ENCODE results near the gene SMARCC1.

DNA sequence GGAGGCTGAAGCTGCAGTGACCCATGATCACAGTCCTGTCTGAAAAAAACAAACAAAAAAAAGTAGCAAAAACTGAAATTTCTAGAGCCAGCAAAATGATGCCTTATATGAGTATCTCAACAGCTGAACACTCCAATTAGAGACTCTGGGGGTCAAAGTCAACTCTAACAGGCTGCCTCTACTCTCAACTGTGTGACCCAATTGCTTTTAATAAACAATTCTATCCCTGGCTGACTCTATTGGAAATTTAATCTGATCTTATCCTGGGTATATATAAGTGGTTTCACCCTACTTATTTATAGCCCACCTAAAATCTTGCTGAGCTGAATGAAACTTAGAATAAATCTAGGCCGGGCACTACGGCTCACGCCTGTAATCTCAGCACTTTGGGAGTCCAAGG, 29.0 kb downstream of the SMARCC1 start:
- no peak for TF ChIP-seq CTCF (IDR thresholded peaks at IDR 0.05)
- TF ChIP-seq POLR2A (IDR thresholded peaks at IDR 0.05), result no peak
